ENCODE results near the gene C1orf21. TPM values are rescaled to one million over a fixed set of nuclear protein-coding genes. Genes with fewer than 3 reads are reported as not detected.

C1orf21 gene
- total RNA-seq, 1 donor from 2014 or later, result 31.8 TPM

DNA sequence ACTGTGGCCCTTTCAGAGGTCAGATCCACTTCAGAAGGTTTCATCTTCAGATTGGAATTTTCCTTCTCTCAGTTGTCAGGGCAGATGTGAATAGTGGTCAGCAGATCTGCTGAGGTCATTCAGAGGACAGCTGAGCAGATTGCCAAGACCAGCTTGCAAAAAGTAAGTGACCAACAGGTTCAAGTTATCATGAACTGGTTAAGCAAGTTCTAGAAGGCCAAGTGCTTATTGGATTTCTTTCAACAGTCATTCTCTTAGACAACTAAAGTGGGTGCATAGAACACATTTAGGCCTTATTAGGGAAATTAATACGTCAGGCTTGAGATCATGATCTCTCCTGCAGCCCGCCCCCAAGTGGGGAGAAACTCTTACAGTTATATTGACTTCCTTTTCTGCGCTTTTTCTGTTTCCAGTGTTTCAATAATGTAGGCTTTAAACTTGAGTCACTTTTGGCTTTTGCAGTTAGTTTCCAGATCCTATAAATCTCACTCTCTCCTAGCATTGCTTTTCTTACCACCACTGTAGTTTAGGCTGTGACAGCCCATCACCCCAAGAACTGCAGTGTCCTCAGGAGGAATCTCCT, 96.4 kb downstream of the C1orf21 start:
- Mint-ChIP-seq H3K4me1 (ENCODE audit: unreplicated experiment) (peaks cover 9% of the 10 kb centered on the region), H3K9me3 (ENCODE audit: unreplicated experiment) (no peaks in the 10 kb centered on the region), H3K36me3 (ENCODE audit: unreplicated experiment) (peaks cover 20% of the 10 kb centered on the region), H3K27me3 (ENCODE audit: unreplicated experiment) (no peaks in the 10 kb centered on the region), H3K27ac (ENCODE audit: unreplicated experiment) (no peak overlapping the region), H3K4me3 (ENCODE audit: unreplicated experiment) (no peak overlapping the region)
- DNase-seq (ENCODE audit: extremely low spot score, unreplicated experiment), result no peak
- TF ChIP-seq, protein P1, sequence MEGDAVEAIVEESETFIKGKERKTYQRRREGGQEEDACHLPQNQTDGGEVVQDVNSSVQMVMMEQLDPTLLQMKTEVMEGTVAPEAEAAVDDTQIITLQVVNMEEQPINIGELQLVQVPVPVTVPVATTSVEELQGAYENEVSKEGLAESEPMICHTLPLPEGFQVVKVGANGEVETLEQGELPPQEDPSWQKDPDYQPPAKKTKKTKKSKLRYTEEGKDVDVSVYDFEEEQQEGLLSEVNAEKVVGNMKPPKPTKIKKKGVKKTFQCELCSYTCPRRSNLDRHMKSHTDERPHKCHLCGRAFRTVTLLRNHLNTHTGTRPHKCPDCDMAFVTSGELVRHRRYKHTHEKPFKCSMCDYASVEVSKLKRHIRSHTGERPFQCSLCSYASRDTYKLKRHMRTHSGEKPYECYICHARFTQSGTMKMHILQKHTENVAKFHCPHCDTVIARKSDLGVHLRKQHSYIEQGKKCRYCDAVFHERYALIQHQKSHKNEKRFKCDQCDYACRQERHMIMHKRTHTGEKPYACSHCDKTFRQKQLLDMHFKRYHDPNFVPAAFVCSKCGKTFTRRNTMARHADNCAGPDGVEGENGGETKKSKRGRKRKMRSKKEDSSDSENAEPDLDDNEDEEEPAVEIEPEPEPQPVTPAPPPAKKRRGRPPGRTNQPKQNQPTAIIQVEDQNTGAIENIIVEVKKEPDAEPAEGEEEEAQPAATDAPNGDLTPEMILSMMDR (IDR thresholded peaks at IDR 0.05), result peak; percentile 7

DNA sequence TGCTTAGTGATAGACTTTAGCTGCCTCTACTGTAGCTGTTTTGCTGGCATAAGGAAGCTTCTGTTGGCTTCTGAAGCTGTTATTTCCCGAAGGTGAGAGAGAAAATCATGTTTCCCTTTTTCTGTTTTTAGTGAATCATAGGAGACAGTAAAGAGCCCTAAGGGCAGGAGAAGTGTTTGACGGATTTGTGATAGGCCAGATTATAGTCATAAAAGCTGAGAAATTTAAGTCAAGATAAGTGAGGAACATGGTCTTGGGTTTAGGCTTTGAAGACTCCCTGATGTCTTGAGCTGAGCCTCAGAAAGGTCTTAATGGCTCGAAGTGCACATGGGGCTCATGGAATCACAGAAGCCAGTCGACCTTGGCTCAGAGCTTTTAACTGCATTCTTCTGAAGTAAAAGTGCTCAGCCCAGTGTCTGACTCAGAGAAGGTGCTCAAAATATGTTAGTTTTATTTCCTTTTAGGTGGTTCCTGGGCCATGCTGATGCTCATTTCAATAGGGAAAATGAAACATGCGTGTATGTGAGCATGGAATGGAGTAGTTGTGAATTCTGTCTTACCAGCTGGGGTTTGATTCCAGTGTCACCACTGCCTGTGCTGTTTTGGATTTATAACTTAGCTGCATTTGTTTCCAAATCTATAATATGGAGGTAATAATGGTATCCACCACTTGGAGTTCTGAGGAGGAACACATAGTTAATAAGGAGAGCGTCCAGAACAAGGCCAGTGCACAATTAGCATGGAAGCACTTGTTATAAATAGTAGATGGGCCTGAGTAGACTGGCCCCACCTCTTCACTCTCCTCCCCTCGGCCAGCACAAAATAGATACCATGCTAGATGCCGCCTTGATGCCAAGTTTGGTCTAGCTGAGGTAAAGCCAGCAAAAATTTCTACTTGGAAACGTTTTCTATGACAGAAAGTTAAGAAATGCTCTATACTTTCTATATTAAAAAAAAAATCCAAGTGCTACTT, 99.2 kb downstream of the C1orf21 start:
- Mint-ChIP-seq H3K4me3 (ENCODE audit: unreplicated experiment) (no peak overlapping the region), H3K36me3 (ENCODE audit: unreplicated experiment) (peaks cover 6% of the 10 kb centered on the region), H3K27ac (ENCODE audit: unreplicated experiment) (no peak overlapping the region), H3K4me1 (ENCODE audit: unreplicated experiment) (peaks cover 26% of the 10 kb centered on the region), H3K9me3 (ENCODE audit: unreplicated experiment) (no peaks in the 10 kb centered on the region), H3K27me3 (ENCODE audit: unreplicated experiment) (no peaks in the 10 kb centered on the region)
- TF ChIP-seq, protein P1 (IDR thresholded peaks at IDR 0.05), result no peak
- no peak for DNase-seq (ENCODE audit: extremely low spot score, unreplicated experiment)

DNA sequence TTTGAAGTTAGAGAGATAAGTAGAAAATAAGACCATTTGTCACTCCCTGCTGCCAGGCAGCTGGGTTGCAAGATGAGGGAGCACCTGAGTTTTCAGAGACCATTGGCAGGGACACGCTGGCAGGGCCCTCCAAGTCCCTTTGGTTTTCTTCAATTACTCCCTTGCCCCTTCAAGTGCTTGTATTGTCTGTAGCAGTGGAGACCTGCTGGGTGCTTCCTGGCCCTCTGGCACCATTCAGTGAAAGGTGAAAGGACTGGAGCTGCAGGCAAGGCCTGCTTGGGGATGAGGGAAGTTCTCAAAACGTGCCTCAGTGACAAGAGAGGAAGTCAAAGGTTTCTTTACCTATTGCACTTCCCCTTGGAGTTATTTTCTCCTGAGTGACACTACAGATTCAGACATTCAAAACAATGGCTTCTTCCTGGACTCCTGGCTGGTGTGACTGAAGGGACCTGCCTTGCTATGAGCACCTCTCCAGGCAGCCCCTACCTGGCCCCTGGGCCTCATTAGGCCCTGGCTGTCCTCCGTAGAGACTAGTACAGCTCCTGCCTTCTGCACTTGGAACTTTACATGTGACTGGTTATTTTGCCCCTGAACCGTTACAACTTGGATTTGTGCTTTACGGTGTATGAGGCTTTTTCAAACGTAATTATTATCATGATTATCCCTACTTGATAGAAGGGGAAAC, 100.1 kb downstream of the C1orf21 start:
- TF ChIP-seq, protein P1 (IDR thresholded peaks at IDR 0.05), result no peak
- no peaks in the 10 kb centered on the region for H3K9me3 Mint-ChIP-seq (ENCODE audit: unreplicated experiment)
- peaks cover 3% of the 10 kb centered on the region for H3K36me3 Mint-ChIP-seq (ENCODE audit: unreplicated experiment)
- no peak for DNase-seq (ENCODE audit: extremely low spot score, unreplicated experiment)
- H3K27ac Mint-ChIP-seq (ENCODE audit: unreplicated experiment), result no peak overlapping the region
- no peak overlapping the region for H3K4me3 Mint-ChIP-seq (ENCODE audit: unreplicated experiment)
- peaks cover 35% of the 10 kb centered on the region for H3K4me1 Mint-ChIP-seq (ENCODE audit: unreplicated experiment)
- H3K27me3 Mint-ChIP-seq (ENCODE audit: unreplicated experiment), result no peaks in the 10 kb centered on the region

DNA sequence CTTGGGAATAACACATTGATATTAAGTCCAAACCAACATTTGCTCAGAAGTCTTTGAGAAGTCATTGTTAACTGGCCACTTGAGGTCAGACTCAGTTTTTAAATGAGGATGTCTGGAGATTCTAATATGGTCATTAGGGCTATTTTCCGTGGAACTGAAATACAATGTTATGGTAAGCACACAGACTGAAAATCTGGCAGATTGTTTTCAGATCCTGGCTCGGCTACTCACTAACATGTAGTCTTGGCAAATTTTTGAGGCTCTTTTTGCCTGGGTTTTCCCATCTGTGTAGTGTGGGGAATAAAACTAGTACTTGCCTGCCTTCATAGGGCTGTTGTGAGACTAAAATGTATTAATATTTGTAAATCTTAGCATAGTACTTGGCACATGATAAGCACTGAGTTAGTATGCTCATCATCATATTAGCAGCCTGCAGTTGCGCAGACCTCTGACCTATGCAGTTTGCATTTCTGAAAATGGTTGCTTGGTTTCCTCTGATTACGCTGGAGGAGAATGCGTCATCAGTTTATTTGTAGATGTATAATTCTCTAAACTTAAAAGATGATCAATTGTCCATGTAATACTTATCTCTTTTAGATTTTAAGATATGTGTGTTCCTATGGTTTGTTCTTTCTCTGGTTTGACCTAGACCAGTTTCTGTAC, 100.8 kb downstream of the C1orf21 start:
- TF ChIP-seq, protein P1 (IDR thresholded peaks at IDR 0.05), result no peak
- Mint-ChIP-seq H3K27me3 (ENCODE audit: unreplicated experiment) (no peaks in the 10 kb centered on the region), H3K9me3 (ENCODE audit: unreplicated experiment) (no peaks in the 10 kb centered on the region), H3K36me3 (ENCODE audit: unreplicated experiment) (peaks cover 3% of the 10 kb centered on the region), H3K27ac (ENCODE audit: unreplicated experiment) (no peak overlapping the region), H3K4me1 (ENCODE audit: unreplicated experiment) (peaks cover 42% of the 10 kb centered on the region), H3K4me3 (ENCODE audit: unreplicated experiment) (no peak overlapping the region)
- no peak for DNase-seq (ENCODE audit: extremely low spot score, unreplicated experiment)
